HepG2 (cell line): ENCODE measurements around the gene ETFA.

ENCODE experiments used
- RAD21 ChIP-seq: fragments of 450-650 bp; formaldehyde crosslinking; IDR thresholded peaks from 2 replicates; pipeline ENCODE4 v1.5.0; 2020; ENCODE audit warnings: mild to moderate bottlenecking
- REST ChIP-seq, 2 experiments: IDR thresholded peaks; 2 replicates each; pipeline ENCODE4 v1.6.1; 2011 to 2012; ENCODE audit warnings: low read length in 2 of 2, borderline replicate concordance in 1 of 2, low read depth in 1 of 2, mild to moderate bottlenecking in 1 of 2, moderate library complexity in 1 of 2

- TF ChIP-seq REST (IDR thresholded peaks at IDR 0.05; ENCODE audit: borderline replicate concordance in 1 of 2, low read depth in 1 of 2, low read length in 2 of 2) = no peak
- no peak for TF ChIP-seq RAD21 (CRISPR knock-in tag)
Measured at GRCh38 chr15:76217029-76217881, 94.0 kb downstream of the ETFA start.
